Measurements from ENCODE around the gene GPATCH2.
"Not testable (repeated sequence)": the region's sequence is repeated elsewhere in the genome, so short reads cannot be mapped to it uniquely, and the experiment has no call there.

GPATCH2 gene

GRCh38 chr1:217525773-217526490 lies 105.0 kb downstream of the GPATCH2 start:
- DNase-seq (ENCODE audit: low spot score): no peak

- no peak for DNase-seq (ENCODE audit: low spot score)
Observed at GRCh38 chr1:217524787-217525520, 105.9 kb downstream of the GPATCH2 start.

DNA sequence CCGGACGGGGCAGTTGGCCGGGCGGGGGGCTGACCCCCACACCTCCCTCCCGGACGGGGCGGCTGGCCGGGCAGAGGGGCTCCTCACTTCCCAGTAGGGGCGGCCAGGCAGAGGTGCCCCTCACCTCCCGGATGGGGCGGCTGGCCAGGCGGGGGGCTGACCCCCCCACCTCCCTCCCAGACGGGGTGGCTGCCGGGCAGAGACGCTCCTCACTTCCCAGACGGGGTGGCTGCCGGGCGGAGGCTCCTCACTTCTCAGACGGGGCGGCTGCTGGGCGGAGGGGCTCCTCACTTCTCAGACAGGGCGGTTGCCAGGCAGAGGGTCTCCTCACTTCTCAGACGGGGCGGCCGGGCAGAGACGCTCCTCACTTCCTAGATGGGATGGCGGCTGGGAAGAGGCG lies 107.0 kb downstream of the GPATCH2 start:
- DNase-seq (ENCODE audit: low spot score): not testable (repeated sequence)

GRCh38 chr1:217522277-217522676 lies 108.6 kb downstream of the GPATCH2 start:
- no peak for DNase-seq (ENCODE audit: low spot score)

DNA sequence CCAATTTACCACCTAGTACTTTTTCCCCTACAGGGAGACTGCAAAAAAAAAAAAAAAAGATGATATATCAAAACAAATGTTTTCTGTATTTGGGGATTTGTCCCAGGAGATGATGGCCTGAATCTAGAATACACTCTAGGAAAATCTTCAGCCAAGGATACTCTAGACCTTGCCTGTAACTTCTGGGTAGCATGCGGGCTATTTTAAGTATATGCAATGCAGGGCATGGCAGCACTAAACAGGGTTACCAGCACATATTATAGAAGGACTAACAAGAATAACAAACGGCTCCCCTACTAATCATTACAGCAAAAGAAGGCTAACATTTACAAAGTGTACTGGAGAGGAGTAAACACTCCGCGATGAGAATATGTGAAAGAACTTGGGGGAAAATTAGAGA lies 109.6 kb downstream of the GPATCH2 start:
- no peak for DNase-seq (ENCODE audit: low spot score)

GRCh38 chr1:217506878-217507277 lies 124.0 kb downstream of the GPATCH2 start:
- DNase-seq (ENCODE audit: low spot score): no peak

DNA sequence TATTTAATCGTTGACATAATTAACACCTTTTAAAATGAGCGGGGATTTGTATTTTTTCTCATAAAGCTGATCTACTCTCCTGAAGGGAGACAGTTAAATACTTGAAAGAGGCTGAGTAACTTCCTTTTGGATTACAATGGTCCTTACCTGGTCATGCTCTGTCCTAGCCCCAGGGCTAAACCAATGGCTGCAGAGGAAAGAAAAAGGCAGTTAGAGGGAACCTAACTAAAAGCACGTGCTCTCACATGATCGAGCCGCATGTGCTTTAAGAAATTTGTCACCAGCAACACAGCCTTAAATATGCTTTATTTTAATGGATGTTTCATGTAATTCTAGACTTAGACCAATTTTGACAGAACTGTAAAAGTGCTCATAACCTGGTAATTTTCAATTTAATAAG lies 132.7 kb downstream of the GPATCH2 start:
- no peak for DNase-seq (ENCODE audit: low spot score)

GRCh38 chr1:217495249-217495648 lies 135.6 kb downstream of the GPATCH2 start:
- no peak for DNase-seq (ENCODE audit: low spot score)

DNA sequence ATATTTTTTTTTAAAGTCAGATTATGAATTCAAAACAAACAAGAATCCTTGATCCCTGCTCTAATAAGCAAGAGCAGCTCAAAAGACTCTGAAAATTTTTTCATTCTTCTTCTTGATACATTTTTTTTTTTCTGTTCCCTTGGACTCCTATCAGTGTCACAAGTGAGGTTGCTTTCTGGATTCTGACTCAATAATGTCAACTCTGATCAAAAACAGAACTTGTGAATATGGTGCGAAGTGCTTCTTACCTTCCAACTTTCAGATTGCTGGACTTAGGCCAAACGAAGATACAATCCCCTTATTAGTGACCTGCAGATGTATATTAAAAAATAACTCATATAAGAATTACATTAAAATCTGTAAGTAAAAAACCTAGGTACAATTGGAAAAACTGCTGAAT lies 136.1 kb downstream of the GPATCH2 start:
- no peak for DNase-seq (ENCODE audit: low spot score)

GRCh38 chr1:217493290-217493689 lies 137.6 kb downstream of the GPATCH2 start:
- DNase-seq (ENCODE audit: low spot score): no peak

DNA sequence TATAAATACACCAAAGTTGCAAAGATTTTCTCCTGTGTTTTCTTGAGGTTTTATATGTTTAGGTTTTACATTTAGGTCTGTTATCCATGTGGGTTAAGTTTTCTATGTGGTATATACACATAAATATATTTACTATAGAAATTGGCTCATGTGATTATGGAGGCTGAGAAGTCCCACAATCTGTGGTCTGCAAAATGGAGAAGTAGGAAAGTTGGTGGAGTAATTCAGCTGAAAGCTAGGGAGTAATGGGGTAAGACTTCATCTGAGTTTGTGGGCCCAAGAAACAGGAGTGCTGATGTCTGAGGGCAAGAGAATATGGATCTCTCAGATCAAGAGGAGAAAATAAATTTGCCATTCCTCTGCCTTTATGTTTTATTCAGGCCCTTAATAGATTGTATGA lies 146.0 kb downstream of the GPATCH2 start:
- DNase-seq (ENCODE audit: low spot score): no peak

GRCh38 chr1:217482356-217483102 lies 148.4 kb downstream of the GPATCH2 start:
- DNase-seq (ENCODE audit: low spot score): no peak

DNA sequence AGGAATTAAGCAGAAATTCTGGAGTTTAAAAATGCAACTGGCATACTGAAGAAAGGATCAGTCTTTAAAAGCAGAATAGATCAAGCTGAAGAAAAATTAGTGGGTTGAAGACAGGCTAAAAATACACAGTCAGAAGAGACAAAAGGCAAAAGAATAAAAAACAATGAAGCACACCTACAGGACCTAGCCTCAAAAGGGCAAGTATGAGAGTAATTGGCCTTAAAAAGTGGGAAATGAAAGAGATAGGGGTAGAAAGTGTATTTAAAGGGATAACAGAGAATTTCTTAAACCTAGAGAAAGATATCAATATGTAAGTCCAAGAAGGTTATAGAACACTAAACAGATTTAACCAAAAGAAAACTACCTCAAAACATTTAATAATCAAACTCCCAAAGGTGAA lies 152.4 kb downstream of the GPATCH2 start:
- no peak for DNase-seq (ENCODE audit: low spot score)

GRCh38 chr1:217472915-217473314 lies 158.0 kb downstream of the GPATCH2 start:
- no peak for DNase-seq (ENCODE audit: low spot score)

DNA sequence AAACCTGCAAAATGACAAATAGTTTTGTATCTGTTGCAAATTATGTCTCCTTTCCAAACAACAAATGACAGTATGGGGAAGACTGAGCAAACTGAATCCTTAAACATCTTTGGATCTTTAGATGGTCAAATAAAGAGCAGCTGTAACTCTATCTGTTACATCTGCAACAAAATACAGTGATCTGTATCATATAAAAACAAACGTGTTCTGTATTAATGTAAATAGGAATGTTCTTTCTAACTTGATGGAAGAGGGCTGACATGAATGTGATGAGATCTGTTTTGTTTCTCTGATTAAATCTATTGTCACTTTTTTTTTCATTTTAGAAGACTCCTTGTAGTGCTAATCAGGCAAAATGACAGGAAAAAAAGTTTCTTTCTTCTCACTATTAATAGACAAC lies 159.5 kb downstream of the GPATCH2 start:
- DNase-seq (ENCODE audit: low spot score): no peak

GRCh38 chr1:217469983-217470382 lies 160.9 kb downstream of the GPATCH2 start:
- DNase-seq (ENCODE audit: low spot score): no peak

DNA sequence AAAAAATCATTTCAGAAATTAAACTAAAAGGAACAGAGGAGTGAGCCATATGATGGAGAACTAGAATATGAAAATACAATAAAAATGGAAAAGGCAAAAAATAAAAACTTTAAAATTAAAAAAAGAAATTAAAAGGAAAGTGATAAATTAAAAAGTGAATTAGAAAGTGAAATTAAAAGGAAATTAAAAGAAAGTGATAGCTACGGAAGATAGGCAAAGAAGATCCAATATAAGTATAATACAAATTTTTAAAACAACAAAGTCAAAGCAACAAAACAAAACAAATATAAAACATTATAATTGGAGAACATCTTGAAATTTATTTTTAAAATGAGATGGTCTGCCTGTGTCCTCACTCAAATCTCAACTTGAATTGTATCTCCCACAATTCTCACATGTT lies 165.8 kb downstream of the GPATCH2 start:
- no peak for DNase-seq (ENCODE audit: low spot score)

DNA sequence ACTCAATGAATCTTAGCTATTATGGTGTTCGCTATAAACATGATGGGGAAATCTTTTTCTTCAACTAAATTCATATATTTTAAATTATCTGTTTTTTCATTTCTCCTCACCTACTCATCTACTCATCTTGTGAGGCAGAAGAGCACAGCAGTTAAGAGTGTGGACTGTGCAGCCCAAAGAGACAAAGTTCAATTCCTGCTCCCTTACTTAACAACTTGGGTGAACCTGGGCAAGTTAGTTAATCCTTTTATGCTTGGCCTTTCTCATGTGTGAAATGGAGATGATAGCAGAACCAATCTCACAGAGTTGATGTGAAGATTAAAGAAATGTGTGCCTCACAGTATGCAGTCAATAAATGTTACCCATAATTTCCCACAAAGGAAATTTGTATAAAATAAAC lies 168.2 kb downstream of the GPATCH2 start:
- no peak for DNase-seq (ENCODE audit: low spot score)

- no peak for DNase-seq (ENCODE audit: low spot score)
Observed at GRCh38 chr1:217462159-217462558, 168.7 kb downstream of the GPATCH2 start.

DNA sequence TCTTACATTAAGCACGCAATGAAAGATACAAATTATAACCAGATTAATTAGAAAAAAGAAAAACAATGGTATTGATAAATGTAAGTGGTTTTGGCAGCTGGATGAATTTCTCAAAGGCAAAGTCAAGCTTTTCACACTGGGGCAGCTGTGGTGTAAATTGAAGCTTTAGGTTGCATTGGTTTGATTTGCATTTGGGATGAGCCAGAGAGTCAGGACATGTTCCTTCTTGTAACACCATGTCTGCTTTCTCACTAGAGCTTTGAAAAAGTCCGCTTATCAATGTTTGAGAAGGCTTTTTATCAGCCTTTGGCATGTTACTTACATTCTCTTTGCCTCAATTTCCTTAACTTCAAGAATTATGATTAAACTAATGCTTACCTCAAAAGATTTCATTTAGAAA lies 173.9 kb downstream of the GPATCH2 start:
- no peak for DNase-seq (ENCODE audit: low spot score)

DNA sequence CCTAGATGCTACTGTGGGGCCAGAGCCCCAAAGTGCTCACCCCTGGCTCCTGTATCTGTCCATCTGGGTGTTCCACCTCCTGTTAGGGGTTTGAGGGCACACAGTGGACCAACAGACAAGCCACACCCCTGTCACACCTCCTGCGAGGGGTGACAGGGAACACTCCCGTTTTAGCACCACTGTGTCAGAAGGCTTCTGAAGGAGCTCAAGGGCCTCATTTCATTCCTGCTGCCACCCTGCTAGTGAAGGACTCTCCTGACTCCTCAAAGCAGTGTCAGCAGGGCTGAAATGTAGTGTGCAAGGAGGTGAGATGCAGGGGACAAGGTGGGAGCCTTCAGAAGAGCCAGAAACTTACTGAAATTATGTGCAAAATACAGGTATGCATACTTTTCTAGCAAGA lies 174.6 kb downstream of the GPATCH2 start:
- DNase-seq (ENCODE audit: low spot score): no peak

DNA sequence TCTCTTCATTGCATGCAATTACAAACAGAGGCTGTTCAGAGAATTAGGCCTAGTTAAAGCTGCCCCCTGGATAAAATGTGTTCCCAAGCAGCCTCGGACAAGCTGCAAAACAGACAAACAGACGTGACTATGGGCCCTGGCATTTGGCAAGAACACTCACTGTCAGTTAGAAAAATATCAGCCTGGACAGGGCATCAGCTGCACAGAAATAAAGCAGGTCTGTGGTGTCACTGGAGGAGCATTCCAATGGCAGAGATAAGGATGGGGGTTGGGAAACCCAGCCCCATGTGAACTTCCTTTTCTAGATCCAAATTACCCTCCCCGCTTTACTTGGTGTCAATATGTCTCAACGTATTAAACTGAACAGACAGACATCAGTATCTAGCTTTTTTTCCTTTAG lies 177.1 kb downstream of the GPATCH2 start:
- no peak for DNase-seq (ENCODE audit: low spot score)

- no peak for DNase-seq (ENCODE audit: low spot score)
Observed at GRCh38 chr1:217449370-217449769, 181.5 kb downstream of the GPATCH2 start.
